HepG2 (cell line): ENCODE results near the gene KLF16.

Source experiments
- ELF1 ChIP-seq: sonication (generic); formaldehyde crosslinking; IDR thresholded peaks from 2 replicates; pipeline ENCODE4 v1.4.0; 2020; ENCODE audit warnings: missing genetic modification reagents
- GABPB1 ChIP-seq: IDR thresholded peaks from 2 replicates; pipeline ENCODE4 v1.6.1; 2016; ENCODE audit warnings: mild to moderate bottlenecking, missing genetic modification reagents, moderate library complexity, missing compliant biosample characterization
- SRF ChIP-seq: IDR thresholded peaks from 2 replicates; pipeline ENCODE4 v1.6.1; 2011; ENCODE audit warnings: mild to moderate bottlenecking, low read depth, low read length, moderate library complexity

DNA sequence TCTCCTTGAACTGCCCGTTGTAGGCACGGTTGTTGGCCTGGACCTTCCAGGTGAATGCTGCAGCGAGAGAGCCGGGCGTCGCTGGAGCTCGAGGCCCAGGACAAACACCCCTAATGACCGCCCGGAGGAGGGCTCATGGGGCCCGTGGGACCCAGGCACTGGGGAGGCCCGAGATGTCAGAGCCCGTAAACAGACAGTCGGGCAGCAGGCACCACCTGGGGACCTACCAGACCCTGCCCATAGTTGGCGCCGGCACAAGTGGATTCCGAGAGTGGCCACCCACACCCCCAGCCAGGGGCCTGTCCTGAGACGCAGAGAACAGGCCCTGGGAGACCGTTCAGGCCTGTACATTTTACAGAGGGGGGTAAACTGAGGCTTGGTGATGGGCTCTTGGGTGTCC, 53.7 kb downstream of the KLF16 start:
- no peak for TF ChIP-seq GABPB1 (CRISPR knock-in tag)
- TF ChIP-seq ELF1 (CRISPR knock-in tag): no peak
- no peak for TF ChIP-seq SRF
